ENCODE data around the gene NFS1.

GRCh38 chr20:35669681-35670080 is 29.5 kb downstream of the NFS1 start:
- no peak for TF ChIP-seq CTCF (IDR thresholded peaks at IDR 0.05)
- TF ChIP-seq POLR2A (IDR thresholded peaks at IDR 0.05; ENCODE audit: low read depth) = no peak

Measured in esophagus muscularis mucosa (tissue), 3 donors.